Activated CD8-positive, alpha-beta memory T cell treated with anti-CD3 and anti-CD28 coated beads for 48 hours (primary cell): ENCODE results near the gene GGA3.
"Not testable (repeated sequence)": the region's sequence is repeated elsewhere in the genome, so short reads cannot be mapped to it uniquely, and the experiment has no call there.

Experiments used
- DNase-seq, 3 experiments: peaks; one replicate each; pipeline ENCODE4 v3.0.0-alpha.2; 2020; ENCODE audit warnings: low read depth in 2 of 3, low spot score in 2 of 3

Gene GGA3

GRCh38 chr17:75227729-75228128 lies 33.7 kb downstream of the GGA3 start:
- no peak for DNase-seq

GRCh38 chr17:75225016-75225415 lies 36.4 kb downstream of the GGA3 start:
- no peak for DNase-seq

GRCh38 chr17:75219815-75220214 lies 41.6 kb downstream of the GGA3 start:
- no peak for DNase-seq

- no peak for DNase-seq
Observed at GRCh38 chr17:75218131-75218530, 43.3 kb downstream of the GGA3 start.

- no peak for DNase-seq
Observed at GRCh38 chr17:75209061-75209460, 52.3 kb downstream of the GGA3 start.

- DNase-seq, result no peak
Observed at GRCh38 chr17:75208161-75208560, 53.2 kb downstream of the GGA3 start.

- DNase-seq, result no peak
Observed at GRCh38 chr17:75207760-75208159, 53.6 kb downstream of the GGA3 start.

GRCh38 chr17:75207050-75207407 lies 54.4 kb downstream of the GGA3 start:
- not testable (repeated sequence) for DNase-seq

- DNase-seq, result no peak
Observed at GRCh38 chr17:75205793-75206163, 55.6 kb downstream of the GGA3 start.

GRCh38 chr17:75205037-75205792 lies 56.2 kb downstream of the GGA3 start, which contains the start of gene NUP85:
NUP85 (plus strand) TSS chr17:75205679; CDS start chr17:75205762, 83 bp downstream.
- peak; percentile 88 to 92 (median 88) for DNase-seq

GRCh38 chr17:75199886-75200618 lies 61.4 kb downstream of the GGA3 start:
- DNase-seq, result no peak

- DNase-seq, result no peak
Observed at GRCh38 chr17:75194879-75195278, 66.5 kb downstream of the GGA3 start.

- DNase-seq, result no peak
Observed at GRCh38 chr17:75191584-75191983, 69.8 kb downstream of the GGA3 start.

- DNase-seq, result no peak
Observed at GRCh38 chr17:75188614-75189013, 72.8 kb downstream of the GGA3 start.
